K562 (cell line): ENCODE data around the gene SH3BP5. TPM values are rescaled to one million over a fixed set of nuclear protein-coding genes. Genes with fewer than 3 reads are reported as not detected.
A peak's percentile ranks its signal among the peaks of the same experiment; 100 is the strongest.

ENCODE experiments used
- ARID4B ChIP-seq: sonication (generic); formaldehyde crosslinking; IDR thresholded peaks from 2 replicates; pipeline ENCODE4 v1.8.0; 2022; ENCODE audit warnings: mild to moderate bottlenecking, missing genetic modification reagents
- ATF4 ChIP-seq: fragments of 450-650 bp; formaldehyde crosslinking; IDR thresholded peaks from 2 replicates; pipeline ENCODE4 v1.4.0; 2022; ENCODE audit warnings: mild to moderate bottlenecking, moderate library complexity
- ATF6 ChIP-seq: sonication (generic); formaldehyde crosslinking; IDR thresholded peaks from 2 replicates; pipeline ENCODE4 v1.4.0; 2020; ENCODE audit warnings: mild to moderate bottlenecking, missing genetic modification reagents
- CREB3L1 ChIP-seq: fragments of 450-650 bp; IDR thresholded peaks from 2 replicates; pipeline ENCODE4 v1.6.1; 2014; ENCODE audit warnings: low read depth, mild to moderate bottlenecking, moderate library complexity, borderline replicate concordance
- DACH1 ChIP-seq: fragments of 450-650 bp; IDR thresholded peaks from 2 replicates; pipeline ENCODE4 v1.6.1; 2018; ENCODE audit not compliant: partially characterized antibody
- E2F5 ChIP-seq: sonication (generic); formaldehyde crosslinking; IDR thresholded peaks from 2 replicates; pipeline ENCODE4 v1.8.0; 2022; ENCODE audit warnings: mild to moderate bottlenecking, missing genetic modification reagents
- MXD1 ChIP-seq: fragments of 250-450 bp; sonication (Bioruptor Pico); IDR thresholded peaks from 2 replicates; pipeline ENCODE4 v1.8.0; 2021; ENCODE audit warnings: borderline replicate concordance, mild to moderate bottlenecking, moderate library complexity; ENCODE audit not compliant: poor library complexity, severe bottlenecking
- NR0B1 ChIP-seq: fragments of 450-650 bp; IDR thresholded peaks from one replicate; pipeline ENCODE4 v1.6.1; 2018; ENCODE audit warnings: mild to moderate bottlenecking, moderate library complexity; ENCODE audit not compliant: partially characterized antibody
- NR2C2 ChIP-seq, 2 experiments: fragments of 200-800 bp in 1 of 2; sonication (Bioruptor generic) in 1 of 2; sonication (generic) in 1 of 2; formaldehyde crosslinking in 1 of 2; IDR thresholded peaks; 2 replicates each; pipeline versions ENCODE4 v1.6.1 to v1.8.0; 2016 to 2022; ENCODE audit warnings: mild to moderate bottlenecking in 1 of 2, missing compliant biosample characterization in 1 of 2, missing genetic modification characterization in 1 of 2, missing genetic modification reagents in 1 of 2
- SAP30 ChIP-seq: fragments of 200-600 bp; sonication (generic); IDR thresholded peaks from 2 replicates; pipeline ENCODE4 v1.6.1; 2012; ENCODE audit warnings: borderline replicate concordance, low read depth, mild to moderate bottlenecking, moderate library complexity, low read length, control low read depth, inconsistent platforms; ENCODE audit not compliant: insufficient read depth, poor library complexity, severe bottlenecking
- TBL1XR1 ChIP-seq, 2 experiments: IDR thresholded peaks; 2 replicates each; pipeline ENCODE4 v1.6.1; 2012; ENCODE audit warnings: improper control_type of control experiment in 2 of 2, low read length in 2 of 2, mild to moderate bottlenecking in 1 of 2
- YBX1 ChIP-seq: fragments of 450-650 bp; IDR thresholded peaks from 2 replicates; pipeline ENCODE4 v1.7.1; 2016; ENCODE audit warnings: mild to moderate bottlenecking
- ZNF57 ChIP-seq: fragments of 450-650 bp; formaldehyde crosslinking; IDR thresholded peaks from 2 replicates; pipeline ENCODE4 v1.4.0; 2020; ENCODE audit warnings: mild to moderate bottlenecking, moderate library complexity
- ZNF589 ChIP-seq: fragments of 200-800 bp; sonication (Bioruptor generic); IDR thresholded peaks from 2 replicates; pipeline ENCODE4 v1.6.1; 2016; ENCODE audit warnings: low read depth, missing genetic modification characterization, missing compliant biosample characterization
- ZNF785 ChIP-seq: fragments of 250-450 bp; sonication (Bioruptor Pico); IDR thresholded peaks from 2 replicates; pipeline ENCODE4 v1.4.0; 2020; ENCODE audit warnings: mild to moderate bottlenecking
- polyA plus RNA-seq, 8 experiments: library from polyadenylated mRNA; depleted of rRNA in 4 of 8; stranded (reverse) in 5 of 8; unstranded in 3 of 8; fragments of >200 nt; fragmentation: Nextera tagmentation in 2 of 8; fragmentation: Illumina TruSeq in 1 of 8; extraction: Ambion mirVana in 2 of 8; extraction: Trizol in 1 of 8; gene quantifications; 2 replicates each; pipeline versions ENCODE4 v1.2.1 to v1.2.3, GENCODE V29; 2011 to 2014; ENCODE audit warnings: inconsistent platforms in 1 of 8, missing spikeins in 1 of 8
- total RNA-seq, 7 experiments: library from RNA; depleted of rRNA in 6 of 7; stranded (reverse); fragments of >200 nt in 6 of 7; fragmentation: Illumina TruSeq in 2 of 7; extraction: Trizol in 2 of 7; gene quantifications; 2 replicates each; pipeline versions ENCODE4 v1.2.1 to v1.2.3, GENCODE V29; 2011 to 2021; ENCODE audit warnings: low replicate concordance in 1 of 7

SH3BP5 gene
- total and polyA plus RNA-seq, 9 of the 15 experiments (the other 6 are each of a cell fraction or from before 2014, with no cell fraction given) = 2.9 to 29.0 (median 14.9) TPM

GRCh38 chr3:15333956-15334263 lies 1.5 kb upstream of the SH3BP5 start (continued):
- TF ChIP-seq ATF4 (CRISPR knock-in tag) (no peak), ATF6 (CRISPR knock-in tag) (no peak), ZNF785 (CRISPR knock-in tag) (no peak), SAP30 (no peak), E2F5 (CRISPR knock-in tag) (no peak), DACH1 (no peak), NR2C2 (CRISPR knock-in tag; IDR thresholded peaks at IDR 0.05) (no peak), NR2C2 (tag; IDR thresholded peaks at IDR 0.05) (peak; percentile 3; the same call in 1 of the 2 replicates), ARID4B (CRISPR knock-in tag) (no peak), MXD1 (CRISPR knock-in tag) (no peak), TBL1XR1 (IDR thresholded peaks at IDR 0.05; ENCODE audit: low read length in 2 of 2) (no peak), YBX1 (no peak), NR0B1 (no peak), ZNF57 (CRISPR knock-in tag) (no peak), ZNF589 (CRISPR knock-in tag) (no peak), CREB3L1 (no peak)
